Medulla oblongata (tissue), 1 donor: ENCODE results near the gene B3GALT5.

ENCODE experiments used
- DNase-seq: peaks from one replicate; pipeline ENCODE4 v3.0.0-alpha.2; 2015; ENCODE audit errors: extremely low spot score

Gene B3GALT5

DNA sequence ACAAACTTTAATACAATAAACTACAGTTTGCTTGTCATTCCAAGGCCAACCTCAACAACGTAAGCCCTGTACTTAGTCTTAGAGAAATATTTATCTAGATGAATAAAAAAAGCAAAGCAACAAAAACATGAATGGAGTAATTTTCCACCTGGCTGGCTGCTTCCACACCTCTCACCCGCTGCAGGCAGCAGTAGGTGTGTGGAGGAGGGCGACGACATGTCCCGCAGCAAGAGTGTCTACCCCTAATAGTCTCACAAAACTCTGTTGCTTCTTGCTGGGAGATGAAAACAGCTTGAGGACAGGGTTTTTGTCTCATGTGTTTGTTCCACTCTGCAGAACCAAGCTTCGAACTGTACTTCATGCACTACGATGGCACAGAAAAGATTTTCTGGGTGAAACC, 83.5 kb downstream of the B3GALT5 start:
- no peak for DNase-seq

DNA sequence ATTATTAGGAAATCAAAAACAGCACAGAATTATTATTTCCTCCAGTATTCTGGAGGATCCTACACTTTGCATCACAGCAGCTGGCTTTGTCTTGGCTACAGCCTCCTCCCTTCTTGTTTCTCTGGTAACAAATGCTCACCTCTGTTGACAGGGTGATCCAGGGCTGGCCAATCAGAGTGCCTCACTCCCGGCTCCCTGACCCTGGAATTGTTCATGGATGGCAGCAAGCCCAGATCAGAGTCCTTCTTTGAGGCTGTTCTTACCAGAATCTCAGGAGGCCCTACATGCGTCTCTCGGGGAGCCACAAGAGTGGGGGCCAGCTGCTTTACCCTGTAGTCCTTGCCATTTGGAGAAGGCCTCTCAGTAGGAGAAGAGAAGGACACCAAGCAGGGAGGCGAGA, 83.9 kb downstream of the B3GALT5 start:
- DNase-seq: peak; percentile 41

DNA sequence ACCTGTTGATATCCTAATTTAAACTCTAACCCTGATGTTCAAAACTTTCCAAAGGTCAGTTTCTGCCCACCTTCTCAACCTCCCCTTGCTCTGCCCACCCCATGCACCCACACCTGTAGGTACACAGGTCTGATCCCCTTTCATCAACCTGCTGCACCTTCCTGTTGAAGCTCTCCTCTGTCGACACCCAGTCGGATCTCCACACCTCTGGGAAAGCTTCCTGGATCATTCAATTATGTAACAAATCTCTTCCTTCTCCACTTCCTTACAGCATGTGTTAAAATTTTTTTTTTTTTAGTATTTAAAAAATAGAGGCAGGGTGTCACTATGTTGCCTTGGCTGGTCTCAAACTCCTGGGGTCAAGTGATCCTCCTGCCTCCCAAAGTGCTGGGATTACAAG, 87.6 kb downstream of the B3GALT5 start:
- no peak for DNase-seq

DNA sequence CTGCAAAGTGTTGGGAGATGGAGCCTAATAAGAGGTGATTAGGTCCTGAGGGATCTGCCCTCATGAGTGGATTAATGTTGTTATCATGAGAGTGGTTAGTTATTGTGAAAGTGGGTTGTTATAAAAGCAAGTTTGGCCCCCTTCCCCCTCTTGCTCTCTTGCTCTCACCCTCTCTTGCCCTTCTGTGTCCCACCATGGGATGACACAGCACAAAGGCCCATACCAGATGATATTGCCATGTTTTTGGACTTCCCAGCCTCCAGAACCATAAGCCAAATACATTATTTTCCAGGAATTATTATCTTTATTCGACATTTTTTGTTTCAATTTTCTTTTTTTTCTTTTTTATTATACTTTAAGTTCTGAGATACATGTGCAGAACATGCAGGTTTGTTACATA, 90.8 kb downstream of the B3GALT5 start:
- DNase-seq: no peak

GRCh38 chr21:39705849-39706248, 93.1 kb downstream of the B3GALT5 start:
- DNase-seq: no peak

DNA sequence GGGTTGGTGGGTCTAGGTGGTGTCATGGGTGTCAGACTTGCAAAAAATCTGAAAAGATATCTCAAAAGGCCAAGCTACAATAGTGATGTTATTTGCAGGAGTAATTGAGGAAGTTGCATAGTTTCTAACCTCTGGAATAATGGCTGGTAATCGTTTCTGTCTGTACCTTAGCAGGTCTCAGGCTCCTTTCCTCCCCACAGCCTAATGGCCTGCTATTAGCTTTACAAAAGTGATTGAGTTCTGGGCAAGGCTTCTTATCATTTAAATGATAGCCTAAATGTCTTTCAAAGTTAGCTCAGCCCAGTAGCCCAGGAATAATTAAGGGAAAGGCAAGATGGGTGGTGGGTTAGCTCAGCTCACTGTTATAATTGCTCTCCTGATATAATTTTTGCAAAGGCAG, 94.6 kb downstream of the B3GALT5 start:
- no peak for DNase-seq

- no peak for DNase-seq
These were observed 98.1 kb downstream of the B3GALT5 start for GRCh38 chr21:39710866-39711265.

DNA sequence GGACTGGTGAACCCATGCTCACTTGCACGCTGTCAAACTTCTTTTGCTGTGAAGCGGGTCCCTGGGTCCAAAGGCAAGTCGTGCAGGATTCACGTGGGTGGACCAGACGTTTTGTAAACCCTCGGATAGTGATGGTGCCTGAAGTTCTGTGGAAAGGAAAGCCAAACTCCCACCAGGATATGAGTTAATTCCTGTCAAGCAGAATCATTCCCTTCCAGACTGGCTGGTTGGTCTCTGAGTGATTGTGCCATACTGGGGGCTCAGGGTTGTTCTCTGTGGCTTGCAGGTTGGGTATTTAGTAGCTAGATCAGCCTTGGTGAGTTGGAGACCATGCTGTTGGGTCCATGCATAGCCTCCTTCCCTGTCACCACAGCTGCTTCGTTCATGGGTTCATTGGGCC, 99.5 kb downstream of the B3GALT5 start:
- no peak for DNase-seq

DNA sequence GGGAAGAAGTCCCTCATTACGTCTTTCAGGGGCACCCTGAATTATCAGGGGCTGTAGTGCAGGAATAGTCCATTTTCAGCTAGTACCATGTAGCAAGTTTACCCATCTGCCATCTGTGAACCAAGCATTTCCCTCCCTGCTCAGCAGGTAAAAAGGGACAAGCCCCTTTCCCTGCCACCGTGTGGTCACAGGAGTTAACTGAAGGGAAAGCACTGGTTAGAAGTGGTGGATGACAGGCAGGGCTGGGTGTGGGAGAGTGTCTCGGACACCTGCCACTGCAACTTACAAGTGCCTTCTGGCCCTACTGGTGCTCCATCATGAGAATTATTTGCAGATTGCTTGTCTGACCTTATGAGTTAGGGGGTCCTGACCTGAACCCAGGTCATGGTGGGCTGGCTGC, 100.2 kb downstream of the B3GALT5 start:
- DNase-seq: no peak

DNA sequence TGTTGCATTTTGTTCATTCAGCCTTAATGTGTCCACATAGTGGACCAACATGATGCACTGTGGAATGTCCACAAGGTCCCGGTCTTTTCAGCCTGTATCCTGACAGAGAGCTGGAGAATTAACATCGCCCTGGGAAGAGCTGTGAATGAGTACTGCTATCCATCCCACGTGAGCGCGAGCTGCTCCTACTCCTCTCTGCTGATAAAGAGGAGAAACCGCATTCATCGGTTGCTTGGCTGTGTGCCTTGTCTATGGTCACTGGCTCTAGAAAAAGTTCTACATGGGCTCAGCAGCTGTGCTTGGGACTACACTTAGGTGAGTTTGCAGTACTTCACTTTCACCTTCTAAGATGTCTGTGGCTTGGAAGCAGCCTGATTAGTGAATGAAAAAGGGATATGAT, 101.2 kb downstream of the B3GALT5 start:
- DNase-seq: peak; percentile 6

GRCh38 chr21:39714331-39714730, 101.6 kb downstream of the B3GALT5 start:
- DNase-seq: peak; percentile 35

DNA sequence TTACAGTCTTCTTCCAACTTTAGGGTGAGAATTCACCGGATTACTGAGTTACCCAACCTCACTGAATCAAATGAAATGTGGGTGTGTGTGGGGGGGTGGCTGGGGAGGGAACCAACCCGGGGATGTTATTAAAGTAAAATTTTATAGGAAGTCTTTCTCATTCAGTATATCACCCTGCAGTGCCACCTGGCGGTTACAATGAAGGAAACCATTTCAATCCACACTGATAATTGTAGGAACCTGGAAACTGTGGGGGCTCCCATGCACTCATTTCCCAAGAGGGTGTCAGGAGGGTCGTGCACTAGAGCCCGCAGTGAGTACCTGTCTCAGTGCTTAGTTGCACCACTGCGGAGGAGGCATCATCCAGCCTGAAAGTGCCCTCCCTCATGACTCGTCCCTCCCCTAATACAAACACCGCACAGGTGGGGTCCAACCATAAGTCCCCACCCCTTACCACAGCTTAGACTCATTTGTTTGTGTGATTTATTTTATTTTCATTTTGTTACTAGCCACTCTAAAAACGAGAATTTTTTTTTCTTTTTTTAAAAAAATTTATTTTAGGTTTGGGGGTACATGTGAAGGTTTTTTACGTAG, 103.2 kb downstream of the B3GALT5 start:
- DNase-seq: peak; percentile 66

- no peak for DNase-seq
These were observed 107.5 kb downstream of the B3GALT5 start for GRCh38 chr21:39720126-39720778.

DNA sequence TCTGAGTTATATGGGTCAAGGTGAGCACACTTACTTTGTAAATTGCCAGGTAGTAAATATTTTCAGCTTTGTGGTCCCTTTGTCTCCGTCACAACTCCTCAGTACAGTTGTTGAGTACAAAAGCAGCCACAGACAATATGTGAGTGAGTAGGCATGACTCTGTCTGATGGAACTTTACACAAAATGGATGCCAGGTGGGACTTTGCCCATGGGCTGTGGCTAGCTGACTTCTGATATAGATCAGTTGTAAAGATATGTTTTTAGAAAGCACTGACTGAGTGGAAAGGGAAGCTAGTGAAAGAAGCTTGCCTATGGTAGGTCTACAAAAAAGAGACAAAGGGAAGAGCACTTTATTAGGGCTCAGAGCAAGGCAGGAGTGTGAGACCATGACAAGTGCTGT, 109.1 kb downstream of the B3GALT5 start:
- DNase-seq: no peak
